Ascending aorta (tissue), 2 donors: Measurements from ENCODE around the gene MCM7. TPM values are rescaled to one million over a fixed set of nuclear protein-coding genes. Genes with fewer than 3 reads are reported as not detected.

Experiments used
- DNase-seq, 2 donors: peaks; one replicate each; pipeline ENCODE4 v3.0.0-alpha.2; 2019; ENCODE audit warnings: low spot score in 2 of 2
- H3K27ac ChIP-seq, 2 donors: fragments of 200-600 bp; sonication (generic); one replicate each; pipeline ENCODE4 v1.5.1; 2016 to 2017; ENCODE audit warnings: mild to moderate bottlenecking in 1 of 2
- H3K27me3 ChIP-seq: fragments of 200-600 bp; sonication (generic); one replicate; pipeline ENCODE4 v1.5.1; 2017
- H3K36me3 ChIP-seq, 2 donors: fragments of 200-600 bp; sonication (generic); one replicate each; pipeline ENCODE4 v1.5.1; 2016
- H3K4me1 ChIP-seq, 2 donors: fragments of 200-600 bp; sonication (generic); one replicate each; pipeline ENCODE4 v1.5.1; 2016 to 2017; ENCODE audit warnings: mild to moderate bottlenecking in 1 of 2
- H3K4me3 ChIP-seq, 2 donors: fragments of 200-600 bp; sonication (generic); one replicate each; pipeline ENCODE4 v1.5.1; 2016 to 2017; ENCODE audit warnings: mild to moderate bottlenecking in 1 of 2
- H3K9me3 ChIP-seq, 2 donors: fragments of 200-600 bp; sonication (generic); one replicate each; pipeline ENCODE4 v1.5.1; 2016
- intact Hi-C: fragments of 100-400 bp; cut with DNase I; formaldehyde crosslinking; loops from one replicate; pipeline ENCODE4 v1.15.1; 2023
- total RNA-seq: library from RNA; depleted of rRNA; stranded (reverse); fragments of >200 nt; gene quantifications from one replicate; pipeline ENCODE4 v1.1.0, GENCODE V29; 2016
- TF ChIP-seq, protein P1 (sequence below), 3 experiments: fragments of 200-600 bp in 2 of 3; fragments of 450-650 bp in 1 of 3; sonication (generic) in 2 of 3; IDR thresholded peaks; one replicate each; pipeline ENCODE4 v1.5.1; 2016 to 2019; ENCODE audit warnings: antibody characterized with exemption in 3 of 3, mild to moderate bottlenecking in 1 of 3, moderate library complexity in 1 of 3

Gene MCM7
- total RNA-seq, 1 donor from 2014 or later, result 52.2 TPM

GRCh38 chr7:100095704-100096103 is 5.5 kb downstream of the MCM7 start:
- intact Hi-C loops, result no loop called here
- no peaks in the 10 kb centered on the region for H3K27me3 ChIP-seq
- peaks cover 4 to 11% of the 10 kb centered on the region in 2 donors for H3K4me1 ChIP-seq
- no peak overlapping the region for H3K27ac ChIP-seq
- no peak for DNase-seq
- H3K4me3 ChIP-seq, result no peak overlapping the region
- peaks cover 69 to 88% of the 10 kb centered on the region in 2 donors for H3K36me3 ChIP-seq
- TF ChIP-seq, protein P1, sequence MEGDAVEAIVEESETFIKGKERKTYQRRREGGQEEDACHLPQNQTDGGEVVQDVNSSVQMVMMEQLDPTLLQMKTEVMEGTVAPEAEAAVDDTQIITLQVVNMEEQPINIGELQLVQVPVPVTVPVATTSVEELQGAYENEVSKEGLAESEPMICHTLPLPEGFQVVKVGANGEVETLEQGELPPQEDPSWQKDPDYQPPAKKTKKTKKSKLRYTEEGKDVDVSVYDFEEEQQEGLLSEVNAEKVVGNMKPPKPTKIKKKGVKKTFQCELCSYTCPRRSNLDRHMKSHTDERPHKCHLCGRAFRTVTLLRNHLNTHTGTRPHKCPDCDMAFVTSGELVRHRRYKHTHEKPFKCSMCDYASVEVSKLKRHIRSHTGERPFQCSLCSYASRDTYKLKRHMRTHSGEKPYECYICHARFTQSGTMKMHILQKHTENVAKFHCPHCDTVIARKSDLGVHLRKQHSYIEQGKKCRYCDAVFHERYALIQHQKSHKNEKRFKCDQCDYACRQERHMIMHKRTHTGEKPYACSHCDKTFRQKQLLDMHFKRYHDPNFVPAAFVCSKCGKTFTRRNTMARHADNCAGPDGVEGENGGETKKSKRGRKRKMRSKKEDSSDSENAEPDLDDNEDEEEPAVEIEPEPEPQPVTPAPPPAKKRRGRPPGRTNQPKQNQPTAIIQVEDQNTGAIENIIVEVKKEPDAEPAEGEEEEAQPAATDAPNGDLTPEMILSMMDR (IDR thresholded peaks at IDR 0.05), result no peak
- no peaks in the 10 kb centered on the region for H3K9me3 ChIP-seq

- Histone ChIP-seq H3K4me3 (no peak overlapping the region), H3K27ac (no peak overlapping the region), H3K9me3 (no peaks in the 10 kb centered on the region), H3K36me3 (peaks cover 70 to 92% of the 10 kb centered on the region in 2 donors), H3K4me1 (peaks cover 4 to 11% of the 10 kb centered on the region in 2 donors), H3K27me3 (no peaks in the 10 kb centered on the region)
- intact Hi-C loops, result no loop called here
- TF ChIP-seq, protein P1 (IDR thresholded peaks at IDR 0.05), result no peak
- no peak for DNase-seq
These were observed 5.9 kb downstream of the MCM7 start for GRCh38 chr7:100095289-100095688.

DNA sequence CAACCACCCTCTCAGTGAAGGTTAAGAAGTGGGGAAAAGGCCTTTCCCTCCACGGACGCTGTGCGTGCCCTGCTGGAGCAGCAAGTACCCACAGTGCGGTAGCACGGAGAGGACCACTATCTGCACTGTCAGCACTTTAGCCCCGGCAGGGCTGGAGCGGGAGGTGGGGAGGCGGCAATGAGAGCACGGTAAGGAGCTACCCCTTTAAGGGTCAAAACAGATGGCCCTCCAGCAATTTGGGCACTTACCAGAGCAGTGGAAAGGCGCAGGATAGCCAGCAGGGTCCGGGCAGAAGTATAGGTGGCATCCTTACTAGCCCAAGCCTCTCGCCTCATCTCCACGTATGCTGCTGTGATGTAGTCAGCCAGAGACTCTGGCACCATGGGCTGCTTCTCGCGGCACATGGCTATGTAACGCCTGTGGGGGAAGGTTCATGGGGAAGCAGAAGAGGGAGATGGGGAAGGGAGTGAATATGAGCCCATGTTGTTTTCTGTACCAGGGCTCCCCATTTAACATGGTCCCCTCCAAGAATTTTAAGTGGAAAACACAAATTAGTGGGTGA is 7.2 kb downstream of the MCM7 start:
- H3K27ac ChIP-seq, result no peak overlapping the region
- DNase-seq, result no peak
- H3K4me1 ChIP-seq, result peaks cover 6 to 7% of the 10 kb centered on the region in 2 donors
- no peaks in the 10 kb centered on the region for H3K9me3 ChIP-seq
- intact Hi-C loops, result no loop called here
- TF ChIP-seq, protein P1 (IDR thresholded peaks at IDR 0.05), result no peak
- H3K27me3 ChIP-seq, result no peaks in the 10 kb centered on the region
- H3K36me3 ChIP-seq, result peaks cover 65 to 90% of the 10 kb centered on the region in 2 donors
- no peak overlapping the region for H3K4me3 ChIP-seq

DNA sequence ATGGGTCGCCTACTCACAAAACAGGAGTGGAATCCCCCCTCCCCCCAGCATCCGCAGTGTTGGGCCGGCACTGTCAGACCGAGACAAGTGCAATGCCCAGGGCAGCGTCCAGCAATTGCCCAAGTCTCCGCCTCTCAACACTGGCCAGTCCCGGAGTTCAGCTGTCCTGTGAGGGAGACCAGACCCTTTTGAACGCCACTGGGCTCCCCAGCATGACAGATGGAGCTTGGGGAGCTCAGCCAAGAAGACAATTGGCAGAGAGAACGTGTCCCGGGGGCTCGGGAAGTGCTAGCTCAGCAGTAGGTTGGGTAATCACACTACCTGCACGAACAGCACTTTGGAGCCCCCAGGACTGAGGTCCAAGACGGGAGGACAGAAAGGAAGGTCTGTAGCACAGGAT is 7.7 kb downstream of the MCM7 start:
- intact Hi-C loops, result no loop called here
- Histone ChIP-seq H3K27ac (no peak overlapping the region), H3K4me1 (peaks cover 6 to 7% of the 10 kb centered on the region in 2 donors), H3K9me3 (no peaks in the 10 kb centered on the region), H3K27me3 (no peaks in the 10 kb centered on the region), H3K36me3 (peaks cover 63 to 85% of the 10 kb centered on the region in 2 donors), H3K4me3 (no peak overlapping the region)
- TF ChIP-seq, protein P1 (IDR thresholded peaks at IDR 0.05), result no peak
- DNase-seq, result no peak

DNA sequence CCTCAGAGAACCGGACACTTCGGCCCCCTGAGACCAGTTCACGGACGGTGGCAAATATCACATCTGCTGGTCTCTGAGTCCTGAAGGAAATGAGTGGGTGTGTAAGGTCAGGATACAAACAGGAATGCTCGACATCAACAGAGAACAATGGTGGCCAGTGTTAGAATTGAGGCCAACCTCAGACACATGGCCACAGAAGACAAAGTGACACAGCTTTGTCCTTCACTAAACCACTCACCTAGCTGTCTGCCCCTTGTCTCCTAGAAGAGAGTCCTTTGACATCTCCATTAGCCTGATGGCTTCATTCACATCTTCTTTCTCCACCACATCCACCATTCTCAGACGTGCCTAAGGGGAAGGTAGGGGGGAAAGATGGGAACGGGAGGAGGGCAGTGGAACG is 8.1 kb downstream of the MCM7 start:
- TF ChIP-seq, protein P1 (IDR thresholded peaks at IDR 0.05), result no peak
- Histone ChIP-seq H3K36me3 (peaks cover 61 to 80% of the 10 kb centered on the region in 2 donors), H3K27me3 (no peaks in the 10 kb centered on the region), H3K4me3 (no peak overlapping the region), H3K27ac (no peak overlapping the region), H3K9me3 (no peaks in the 10 kb centered on the region), H3K4me1 (peaks cover 7 to 10% of the 10 kb centered on the region in 2 donors)
- intact Hi-C loops, result no loop called here
- DNase-seq, result no peak
